Measurements from ENCODE around the gene KCNH1. TPM values are rescaled to one million over a fixed set of nuclear protein-coding genes. Genes with fewer than 3 reads are reported as not detected.

The KCNH1 gene
- total RNA-seq, 1 experiment from 2014 or later = not detected

DNA sequence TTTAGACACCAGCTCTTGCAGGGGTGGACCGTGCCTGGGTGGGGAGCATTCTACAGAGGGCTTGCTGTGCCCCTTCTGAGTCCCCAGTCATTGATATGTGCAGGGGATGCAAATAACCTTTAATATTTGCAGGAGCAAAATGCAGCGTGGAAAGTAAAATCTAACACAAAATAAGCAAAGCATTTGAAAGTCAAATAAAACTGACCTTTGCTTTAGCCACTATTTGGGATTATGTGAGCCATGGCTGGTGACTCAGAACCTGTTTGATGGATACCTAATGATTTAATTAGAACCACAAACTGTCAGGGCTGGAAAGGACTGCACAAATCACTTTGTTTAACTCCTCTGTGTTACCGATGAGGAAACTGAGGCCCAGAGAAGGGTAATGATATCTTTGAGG lies 427.7 kb downstream of the KCNH1 start:
- ChIA-PET CTCF (no interaction called here), POLR2A (no interaction called here)
- Mint-ChIP-seq H3K4me1 (ENCODE audit: low read depth, unreplicated experiment) (no peaks in the 10 kb centered on the region), H3K36me3 (ENCODE audit: insufficient read depth, unreplicated experiment) (no peaks in the 10 kb centered on the region), H3K9me3 (ENCODE audit: unreplicated experiment) (peaks cover 10% of the 10 kb centered on the region), H3K4me3 (ENCODE audit: unreplicated experiment) (no peak overlapping the region), H3K27ac (ENCODE audit: unreplicated experiment) (no peak overlapping the region), H3K27me3 (ENCODE audit: insufficient read depth, unreplicated experiment) (peaks cover 12% of the 10 kb centered on the region)
- BruUV-seq (replicated peaks) = no TSS peak
- no peak for TF ChIP-seq CTCF (IDR thresholded peaks at IDR 0.05; ENCODE audit: insufficient read depth in 1 of 2, low read depth in 1 of 2, low read length in 1 of 2, severe bottlenecking in 1 of 2, unreplicated experiment in 1 of 2)
- H3K4me3 ChIP-seq (ENCODE audit: low read depth, low read length) = no peak overlapping the region
- H3K9me3 ChIP-seq = no peaks in the 10 kb centered on the region
- no peaks in the 10 kb centered on the region for H3K27me3 ChIP-seq (replicated peaks; ENCODE audit: control insufficient read depth, insufficient read depth, low read length)
- intact Hi-C loops (cut with micrococcal nuclease; ENCODE audit: unreplicated experiment) = no loop called here
- H3K4me1 ChIP-seq = no peaks in the 10 kb centered on the region
- DNase-seq = no peak
- no peaks in the 10 kb centered on the region for H3K36me3 ChIP-seq (ENCODE audit: control insufficient read depth, insufficient read depth, low read length)

DNA sequence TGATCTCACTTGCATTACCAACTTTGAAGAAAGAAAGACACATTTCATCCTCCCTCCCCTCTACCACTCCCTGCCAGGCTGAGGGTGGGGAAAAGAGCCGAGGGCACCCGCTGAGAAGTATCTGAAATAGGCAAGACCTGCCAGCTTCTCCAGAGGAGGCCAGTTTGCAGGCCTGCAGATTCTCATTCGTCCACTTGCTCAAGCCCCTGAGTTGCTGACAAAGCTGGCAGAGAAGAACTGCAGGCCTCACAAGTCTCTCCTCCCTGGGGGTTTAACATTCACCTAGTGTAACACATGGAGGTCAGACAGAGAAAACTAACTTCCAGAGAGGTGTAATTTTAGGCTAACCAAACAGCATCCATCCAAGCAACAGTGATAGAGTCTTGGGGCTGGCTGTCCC lies 428.9 kb downstream of the KCNH1 start:
- H3K9me3 Mint-ChIP-seq (ENCODE audit: unreplicated experiment) = peaks cover 12% of the 10 kb centered on the region
- no peak overlapping the region for H3K4me3 Mint-ChIP-seq (ENCODE audit: unreplicated experiment)
- Histone ChIP-seq H3K4me1 (no peaks in the 10 kb centered on the region), H3K4me3 (ENCODE audit: low read depth, low read length) (no peak overlapping the region), H3K9me3 (no peaks in the 10 kb centered on the region), H3K27me3 (replicated peaks; ENCODE audit: control insufficient read depth, insufficient read depth, low read length) (no peaks in the 10 kb centered on the region), H3K36me3 (ENCODE audit: control insufficient read depth, insufficient read depth, low read length) (no peaks in the 10 kb centered on the region)
- H3K4me1 Mint-ChIP-seq (ENCODE audit: low read depth, unreplicated experiment) = no peaks in the 10 kb centered on the region
- H3K27ac Mint-ChIP-seq (ENCODE audit: unreplicated experiment) = no peak overlapping the region
- no peak for DNase-seq
- no TSS peak for BruUV-seq (replicated peaks)
- no peak for TF ChIP-seq CTCF (IDR thresholded peaks at IDR 0.05; ENCODE audit: insufficient read depth in 1 of 2, low read depth in 1 of 2, low read length in 1 of 2, severe bottlenecking in 1 of 2, unreplicated experiment in 1 of 2)
- H3K27me3 Mint-ChIP-seq (ENCODE audit: insufficient read depth, unreplicated experiment) = peaks cover 12% of the 10 kb centered on the region
- intact Hi-C loops (cut with micrococcal nuclease; ENCODE audit: unreplicated experiment) = no loop called here
- H3K36me3 Mint-ChIP-seq (ENCODE audit: insufficient read depth, unreplicated experiment) = no peaks in the 10 kb centered on the region
- ChIA-PET CTCF (no interaction called here), POLR2A (no interaction called here)

DNA sequence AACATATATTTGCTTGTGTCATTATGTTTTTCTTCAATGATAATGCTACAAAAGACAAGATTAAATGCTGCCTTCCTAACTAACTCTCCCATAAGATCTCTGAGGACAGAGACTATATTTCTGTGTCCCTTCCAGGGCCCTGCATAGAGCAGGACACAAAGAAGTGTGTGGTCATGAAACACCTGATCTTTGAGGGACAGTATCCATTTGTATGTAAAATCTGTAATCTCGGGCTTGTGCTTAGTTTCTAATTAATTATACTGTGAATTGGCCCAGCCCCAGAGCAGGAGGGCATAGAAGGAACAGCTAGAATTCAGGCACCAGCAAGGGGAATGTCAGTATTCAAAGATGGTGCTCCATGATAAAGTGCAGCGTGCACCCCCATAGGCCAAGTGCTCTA lies 430.4 kb downstream of the KCNH1 start:
- Histone ChIP-seq H3K27me3 (replicated peaks; ENCODE audit: control insufficient read depth, insufficient read depth, low read length) (no peaks in the 10 kb centered on the region), H3K4me3 (ENCODE audit: low read depth, low read length) (no peak overlapping the region), H3K9me3 (no peaks in the 10 kb centered on the region), H3K36me3 (ENCODE audit: control insufficient read depth, insufficient read depth, low read length) (no peaks in the 10 kb centered on the region), H3K4me1 (no peaks in the 10 kb centered on the region)
- Mint-ChIP-seq H3K4me3 (ENCODE audit: unreplicated experiment) (no peak overlapping the region), H3K27ac (ENCODE audit: unreplicated experiment) (no peak overlapping the region), H3K9me3 (ENCODE audit: unreplicated experiment) (peaks cover 12% of the 10 kb centered on the region), H3K36me3 (ENCODE audit: insufficient read depth, unreplicated experiment) (no peaks in the 10 kb centered on the region), H3K4me1 (ENCODE audit: low read depth, unreplicated experiment) (no peaks in the 10 kb centered on the region), H3K27me3 (ENCODE audit: insufficient read depth, unreplicated experiment) (peaks cover 13% of the 10 kb centered on the region)
- no TSS peak for BruUV-seq (replicated peaks)
- POLR2A ChIA-PET = no interaction called here
- CTCF ChIA-PET = no interaction called here
- intact Hi-C loops (cut with micrococcal nuclease; ENCODE audit: unreplicated experiment) = no loop called here
- DNase-seq = no peak
- TF ChIP-seq CTCF (IDR thresholded peaks at IDR 0.05; ENCODE audit: insufficient read depth in 1 of 2, low read depth in 1 of 2, low read length in 1 of 2, severe bottlenecking in 1 of 2, unreplicated experiment in 1 of 2) = no peak
